Measurements from ENCODE around the gene RPTOR.

Gene RPTOR

DNA sequence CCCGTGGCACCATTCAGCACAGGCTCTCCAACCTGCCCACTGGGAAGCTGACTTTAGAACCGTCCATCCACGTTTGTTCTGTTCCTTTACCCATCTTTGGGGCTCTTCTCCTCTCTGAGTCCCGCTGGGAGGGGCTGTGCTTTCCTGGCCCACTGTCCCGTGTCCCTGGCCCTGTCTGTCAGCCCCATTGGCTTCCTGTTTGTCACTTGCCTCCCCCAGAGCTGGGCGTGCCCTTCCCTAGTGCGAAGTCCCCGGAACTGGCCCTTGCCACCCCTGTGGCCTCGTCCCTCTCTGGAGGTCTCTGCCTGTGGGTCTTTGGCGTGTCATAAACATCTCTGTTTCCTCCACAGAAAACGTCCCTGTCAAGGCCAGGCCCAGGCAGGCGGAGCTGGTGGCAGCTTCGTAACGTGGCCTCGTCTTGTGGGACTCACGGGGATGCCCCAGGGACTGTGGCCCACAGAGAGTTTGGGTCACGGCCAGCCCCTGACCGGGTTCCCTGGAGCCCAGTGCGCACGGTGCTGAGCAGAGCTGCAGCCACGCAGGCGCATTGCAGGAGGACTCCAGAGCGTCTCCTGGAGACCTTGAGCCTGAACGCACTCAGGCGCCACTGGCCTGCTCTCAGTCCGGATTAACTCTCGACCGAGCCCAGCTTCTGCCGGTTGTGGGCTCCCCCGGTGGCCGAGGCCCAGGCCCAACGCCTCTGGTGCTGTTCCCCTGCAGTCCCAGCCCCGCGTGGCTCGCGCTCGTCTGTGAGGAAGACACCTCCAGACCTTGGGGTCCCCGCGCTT, 454.3 kb downstream of the RPTOR start:
- peak in 9 of 56 donors; percentile 23 to 69 (median 38) for DNase-seq

DNA sequence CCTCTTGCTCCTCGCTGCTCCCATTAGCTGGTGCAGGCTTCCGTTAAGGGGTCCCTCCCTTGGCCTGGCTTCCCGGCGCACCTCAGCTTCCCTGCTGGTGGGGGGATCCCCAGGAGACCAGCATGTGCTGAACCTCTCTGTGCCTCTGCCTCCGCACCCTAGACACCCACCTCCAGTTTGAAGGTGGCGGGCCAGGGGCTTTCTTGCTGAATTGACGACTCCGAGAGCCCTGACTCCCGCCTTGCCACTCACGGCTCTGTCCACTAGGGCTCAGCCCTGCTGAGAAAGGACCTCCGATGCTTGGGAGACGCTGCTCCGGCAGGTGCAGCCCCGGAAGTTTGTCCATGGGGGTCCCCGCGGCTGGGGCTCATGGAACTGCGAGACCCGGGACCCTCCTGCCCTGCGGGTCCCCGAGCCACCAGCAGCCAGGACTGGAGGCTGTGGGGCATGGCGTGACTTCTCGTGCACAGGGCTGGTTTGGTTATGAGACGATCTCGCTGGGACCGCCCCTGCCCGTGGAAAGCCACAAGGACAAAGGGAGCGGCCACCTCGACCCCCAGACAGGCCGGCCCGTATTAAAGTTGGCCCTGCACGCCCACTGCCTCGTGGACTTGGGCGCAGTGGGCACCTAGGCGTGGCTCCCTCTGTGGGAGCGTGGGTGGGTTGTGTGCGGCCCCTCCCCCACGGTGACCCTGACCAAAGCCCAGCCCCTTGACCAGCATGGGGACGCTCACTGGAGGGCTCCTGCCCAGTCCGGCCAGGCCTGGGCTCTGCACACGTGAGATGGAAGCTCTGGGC, 455.1 kb downstream of the RPTOR start:
- no peak for DNase-seq

- no peak for DNase-seq
Observed at GRCh38 chr17:81000334-81000630, 455.6 kb downstream of the RPTOR start.

DNA sequence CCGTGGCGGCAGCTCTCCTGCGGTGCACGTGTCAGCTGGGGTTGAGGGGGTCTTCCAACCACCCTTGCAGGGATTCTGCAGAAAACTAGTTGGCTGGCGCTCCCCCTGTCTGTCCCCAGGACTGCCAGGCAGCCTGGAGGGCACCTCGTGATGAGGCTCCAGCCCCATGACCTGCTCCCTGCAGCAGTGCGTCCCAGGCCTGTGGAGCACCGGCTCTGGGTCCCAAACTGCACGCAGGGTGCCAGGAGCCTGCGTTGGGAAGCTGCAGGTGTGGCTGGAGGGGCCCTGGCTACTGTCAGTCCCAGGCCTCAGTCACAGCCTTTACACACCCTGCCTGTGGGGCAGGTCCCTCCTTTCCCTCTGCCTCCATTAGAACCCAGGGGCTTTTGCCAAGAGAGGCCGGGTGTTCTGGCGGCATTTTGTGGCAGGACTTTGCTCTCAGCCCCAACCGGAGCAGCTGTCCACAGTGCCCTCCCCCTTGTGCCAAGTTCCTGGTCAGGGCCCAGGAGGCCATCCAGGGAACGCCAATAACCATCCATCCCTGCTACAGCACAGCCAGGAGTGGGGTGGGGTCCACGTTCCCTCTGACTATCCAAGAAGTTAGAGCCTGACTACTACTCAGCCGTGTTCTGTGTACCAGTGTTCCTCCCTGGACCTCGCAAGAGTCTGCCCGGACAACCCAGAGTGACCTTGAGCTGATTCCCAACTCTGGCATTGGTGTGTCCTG, 456.2 kb downstream of the RPTOR start:
- no peak for DNase-seq

DNA sequence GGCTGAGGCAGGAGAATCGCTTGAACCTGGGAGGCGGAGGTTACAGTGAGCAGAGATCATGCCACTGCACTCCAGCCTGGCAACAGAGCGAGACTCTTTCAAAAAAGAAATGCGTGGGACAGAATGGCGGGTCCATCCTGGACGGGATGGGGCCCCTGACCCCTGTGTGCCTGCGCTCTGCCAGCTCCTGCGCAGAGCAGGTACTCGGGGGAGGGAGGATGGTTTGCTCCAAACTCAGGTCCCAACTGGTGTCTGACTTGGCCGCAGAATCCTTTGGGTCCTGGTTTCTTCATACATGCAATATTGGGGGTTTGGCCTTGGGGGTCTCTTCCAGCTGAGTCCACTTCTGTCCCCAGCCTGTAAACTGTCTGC, 457.4 kb downstream of the RPTOR start:
- DNase-seq, result no peak

GRCh38 chr17:81002409-81003361, 458.0 kb downstream of the RPTOR start:
- DNase-seq, result peak in 16 of 56 donors; percentile 15 to 72 (median 36)

GRCh38 chr17:81003711-81004475, 459.3 kb downstream of the RPTOR start:
- no peak for DNase-seq

GRCh38 chr17:81006891-81007290, 462.3 kb downstream of the RPTOR start:
- DNase-seq, result no peak

- DNase-seq, result no peak
Observed at GRCh38 chr17:81008140-81008539, 463.5 kb downstream of the RPTOR start.

DNA sequence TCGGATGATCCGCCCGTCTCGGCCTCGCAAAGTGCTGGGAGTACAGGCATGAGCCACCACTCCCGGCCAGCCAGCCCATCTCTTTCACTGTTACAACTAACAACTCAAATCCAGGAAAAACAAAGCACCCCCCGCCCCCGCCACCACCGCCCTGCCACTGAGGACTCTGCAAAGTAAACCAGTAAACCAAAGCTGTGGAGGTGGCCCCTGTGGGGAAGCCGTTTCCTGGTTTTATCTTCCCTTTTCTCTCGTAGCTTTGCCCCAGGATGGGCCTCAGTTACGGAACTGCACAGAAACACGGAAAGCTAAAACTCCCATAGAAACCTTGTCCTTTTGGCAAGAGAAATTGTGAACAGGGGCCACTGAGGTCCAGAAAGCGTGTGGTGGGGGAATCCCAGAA, 464.5 kb downstream of the RPTOR start:
- no peak for DNase-seq

- no peak for DNase-seq
Observed at GRCh38 chr17:81010935-81011334, 466.3 kb downstream of the RPTOR start.

- no peak for DNase-seq
Observed at GRCh38 chr17:81011951-81012350, 467.3 kb downstream of the RPTOR start.

GRCh38 chr17:81012574-81013447, 468.2 kb downstream of the RPTOR start:
- DNase-seq, result no peak

DNA sequence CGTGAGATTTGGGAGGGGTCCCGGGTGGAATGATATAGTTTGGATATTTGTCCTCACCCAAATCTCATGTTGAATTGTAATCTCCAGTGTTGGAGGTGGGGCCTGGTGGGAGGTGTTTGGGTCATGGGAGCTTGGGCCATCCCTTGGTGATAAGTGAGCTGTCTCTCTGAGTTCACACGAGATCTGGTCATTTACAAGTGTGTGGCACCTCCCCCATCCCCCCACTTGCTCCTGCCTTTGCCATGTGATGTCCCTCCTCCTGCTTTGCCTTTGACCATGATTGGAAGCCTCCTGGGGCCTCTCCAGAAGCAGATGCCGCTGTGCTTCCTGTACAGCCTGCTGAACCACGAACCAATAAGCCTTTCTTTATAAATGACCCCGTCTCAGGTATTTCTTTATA, 469.0 kb downstream of the RPTOR start:
- no peak for DNase-seq

DNA sequence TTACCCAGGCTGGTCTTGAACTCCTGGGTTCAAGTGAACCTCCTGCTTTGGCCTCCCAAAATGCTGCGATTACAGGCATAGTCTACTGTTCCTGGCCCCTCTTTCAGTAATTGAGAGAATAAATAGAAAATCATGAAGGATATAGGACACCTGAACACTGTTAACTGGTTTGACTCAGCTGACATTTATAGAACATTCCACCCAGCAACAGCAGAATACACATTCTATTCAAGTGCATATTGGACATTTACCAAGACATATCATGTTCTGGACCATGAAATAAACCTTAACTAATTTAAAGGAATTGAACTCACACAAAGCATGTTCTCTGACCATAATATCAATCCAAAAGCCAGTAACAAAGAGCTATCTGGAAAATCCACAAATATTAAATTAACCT, 470.5 kb downstream of the RPTOR start:
- no peak for DNase-seq
